H1 (cell line): ENCODE results near the gene PPIP5K1. TPM values are rescaled to one million over a fixed set of nuclear protein-coding genes. Genes with fewer than 3 reads are reported as not detected.

ENCODE experiments used
- CTCF ChIA-PET: fragments of 300-600 bp; sonication (Branson Sonifier 250); formaldehyde crosslinking; loops from one replicate; lab custom pipeline; 2021; ENCODE audit not compliant: partially characterized antibody; lab: Charles Lee
- POLR2A ChIA-PET: fragments of 300-600 bp; sonication (Branson Sonifier 250); formaldehyde crosslinking; loops from one replicate; lab custom pipeline; 2021; ENCODE audit warnings: inconsistent platforms; ENCODE audit not compliant: partially characterized antibody; lab: Charles Lee
- DNase-seq, 2 experiments: peaks; one replicate each; pipeline versions ENCODE4 v3.0.0 to v3.0.0-alpha.2; 2010 to 2022; ENCODE audit warnings: low spot score in 2 of 2, low read depth in 1 of 2, mixed read lengths in 1 of 2
- FAIRE-seq: peaks from 2 replicates; lab custom pipeline; 2011; peaks lifted over from hg19 to GRCh38; lab: Jason Lieb, UNC
- H2AFZ ChIP-seq: 2 replicates; pipeline ENCODE4 v1.8.1; 2012; ENCODE audit warnings: low read length, inconsistent platforms
- H2AK5ac ChIP-seq: 2 replicates; pipeline ENCODE4 v1.6.1; 2013; ENCODE audit warnings: low read depth, low read length
- H2BK120ac ChIP-seq: replicated peaks from 2 replicates; pipeline ENCODE3; 2013; ENCODE audit warnings: low read depth, low read length, inconsistent platforms
- H2BK12ac ChIP-seq: 2 replicates; pipeline ENCODE4 v1.6.1; 2013; ENCODE audit warnings: low read depth, low read length
- H2BK15ac ChIP-seq: 2 replicates; pipeline ENCODE4 v1.6.1; 2013; ENCODE audit warnings: low read length
- H2BK20ac ChIP-seq: 2 replicates; pipeline ENCODE4 v1.6.1; 2013; ENCODE audit warnings: low read length
- H2BK5ac ChIP-seq: 2 replicates; pipeline ENCODE4 v1.6.1; 2013; ENCODE audit warnings: low read depth, low read length
- H3K14ac ChIP-seq: 2 replicates; pipeline ENCODE4 v1.6.1; 2013; ENCODE audit warnings: inconsistent platforms; ENCODE audit not compliant: insufficient read length
- H3K18ac ChIP-seq: 2 replicates; pipeline ENCODE4 v1.6.1; 2013; ENCODE audit warnings: low read length; ENCODE audit errors: extremely low read depth
- H3K23ac ChIP-seq: 2 replicates; pipeline ENCODE4 v1.6.1; 2013; ENCODE audit warnings: inconsistent platforms; ENCODE audit not compliant: insufficient read length
- H3K23me2 ChIP-seq: 2 replicates; pipeline ENCODE4 v1.6.1; 2013; ENCODE audit warnings: low read depth, low read length
- H3K27ac ChIP-seq: 2 replicates; pipeline ENCODE4 v1.6.1; 2011; ENCODE audit warnings: low read depth, low read length, inconsistent platforms
- H3K27me3 ChIP-seq, 4 experiments: replicated peaks in 1 of 4; 1 replicate in 1 of 4; 2 replicates in 3 of 4; pipeline versions ENCODE4 v1.6.1 to v1.8.1; 2011 to 2013; ENCODE audit warnings: low read length in 3 of 4, mild to moderate bottlenecking in 3 of 4, inconsistent platforms in 2 of 4, mixed read lengths in 2 of 4, moderate library complexity in 1 of 4; ENCODE audit not compliant: control insufficient read depth in 3 of 4, insufficient read depth in 3 of 4; ENCODE audit errors: extremely low read depth in 1 of 4
- H3K36me3 ChIP-seq, 4 experiments: 2 replicates each; pipeline versions ENCODE4 v1.6.1 to v1.8.1; 2011 to 2013; ENCODE audit warnings: mild to moderate bottlenecking in 4 of 4, low read length in 3 of 4, moderate library complexity in 2 of 4, control low read depth in 1 of 4, inconsistent platforms in 1 of 4; ENCODE audit not compliant: insufficient read depth in 4 of 4, control insufficient read depth in 2 of 4
- H3K4ac ChIP-seq: replicated peaks from 2 replicates; pipeline ENCODE3; 2013; ENCODE audit warnings: low read length, low read depth, mixed read lengths, inconsistent platforms; ENCODE audit not compliant: insufficient read length
- H3K4me1 ChIP-seq, 4 experiments: replicated peaks in 1 of 4; 1 replicate in 1 of 4; 2 replicates in 3 of 4; pipeline versions ENCODE4 v1.6.1 to v1.8.1; 2011 to 2013; ENCODE audit warnings: low read length in 3 of 4, inconsistent platforms in 2 of 4, mixed read lengths in 1 of 4; ENCODE audit not compliant: insufficient read depth in 4 of 4, control insufficient read depth in 3 of 4
- H3K4me2 ChIP-seq, 2 experiments: 2 replicates each; pipeline versions ENCODE4 v1.6.1 to v1.8.1; 2011 to 2013; ENCODE audit warnings: low read depth in 2 of 2, low read length in 2 of 2, control low read depth in 1 of 2, inconsistent platforms in 1 of 2, mild to moderate bottlenecking in 1 of 2; ENCODE audit not compliant: insufficient read depth in 1 of 2
- H3K4me3 ChIP-seq, 4 experiments: fragments of 200-600, 300-600 bp in 1 of 4; sonication (generic), shearing (Covaris generic), sonication (Bioruptor Twin) in 1 of 4; 2 replicates each; pipeline versions ENCODE4 v1.5.1 to v1.8.1; 2011 to 2016; ENCODE audit warnings: low read length in 4 of 4, low read depth in 3 of 4, control low read depth in 2 of 4, inconsistent platforms in 2 of 4, mild to moderate bottlenecking in 2 of 4, mixed read lengths in 1 of 4, moderate library complexity in 1 of 4; ENCODE audit not compliant: insufficient read depth in 2 of 4; ENCODE audit errors: extremely low read depth in 1 of 4
- H3K56ac ChIP-seq: replicated peaks from 2 replicates; pipeline ENCODE3; 2013; ENCODE audit warnings: low read depth, mild to moderate bottlenecking, mixed read lengths, low read length, inconsistent platforms; ENCODE audit not compliant: insufficient read length
- H3K79me1 ChIP-seq: 2 replicates; pipeline ENCODE4 v1.6.1; 2013; ENCODE audit warnings: low read depth, low read length, control low read depth
- H3K79me2 ChIP-seq, 2 experiments: 2 replicates each; pipeline versions ENCODE4 v1.6.1 to v1.8.1; 2012 to 2013; ENCODE audit warnings: low read length in 2 of 2, mild to moderate bottlenecking in 2 of 2, inconsistent platforms in 1 of 2; ENCODE audit not compliant: insufficient read depth in 2 of 2, control insufficient read depth in 1 of 2
- H3K9ac ChIP-seq, 4 experiments: replicated peaks in 1 of 4; 1 replicate in 1 of 4; 2 replicates in 3 of 4; pipeline versions ENCODE4 v1.6.1 to v1.8.1; 2011 to 2013; ENCODE audit warnings: low read depth in 3 of 4, low read length in 3 of 4, control low read depth in 2 of 4, mild to moderate bottlenecking in 2 of 4, moderate library complexity in 2 of 4, inconsistent platforms in 1 of 4; ENCODE audit errors: extremely low read depth in 1 of 4
- H3K9me3 ChIP-seq, 2 experiments: 2 replicates each; pipeline versions ENCODE4 v1.6.1 to v1.8.1; 2012 to 2013; ENCODE audit warnings: mild to moderate bottlenecking in 2 of 2, moderate library complexity in 2 of 2, control low read depth in 1 of 2, inconsistent platforms in 1 of 2, low read depth in 1 of 2, low read length in 1 of 2, mixed read lengths in 1 of 2; ENCODE audit not compliant: insufficient read depth in 2 of 2
- H4K20me1 ChIP-seq, 2 experiments: replicated peaks in 1 of 2; 2 replicates each; pipeline versions ENCODE3 to v1.8.1; 2011 to 2013; ENCODE audit warnings: inconsistent platforms in 2 of 2, low read length in 2 of 2, mild to moderate bottlenecking in 1 of 2; ENCODE audit not compliant: insufficient read depth in 2 of 2, control insufficient read depth in 1 of 2
- H4K5ac ChIP-seq: 2 replicates; pipeline ENCODE4 v1.6.1; 2013; ENCODE audit warnings: low read length, low read depth, mixed read lengths, inconsistent platforms; ENCODE audit not compliant: insufficient read length
- H4K8ac ChIP-seq: 2 replicates; pipeline ENCODE4 v1.8.0; 2013; ENCODE audit warnings: mild to moderate bottlenecking, moderate library complexity, low read length, inconsistent platforms; ENCODE audit not compliant: insufficient read depth; ENCODE audit errors: extremely low read depth
- H4K91ac ChIP-seq: replicated peaks from 2 replicates; pipeline ENCODE3; 2013; ENCODE audit warnings: low read length, mixed read lengths, inconsistent platforms; ENCODE audit not compliant: insufficient read length
- CREB1 ChIP-seq: IDR thresholded peaks from 2 replicates; pipeline ENCODE4 v1.6.1; 2012; ENCODE audit warnings: inconsistent platforms
- EP300 ChIP-seq, 2 experiments: IDR thresholded peaks; 1 replicate in 1 of 2; 2 replicates in 1 of 2; pipeline ENCODE4 v1.6.1; 2011 to 2012; ENCODE audit warnings: low read depth in 2 of 2, low read length in 2 of 2, mild to moderate bottlenecking in 2 of 2, borderline replicate concordance in 1 of 2, inconsistent platforms in 1 of 2, moderate library complexity in 1 of 2
- GABPA ChIP-seq: IDR thresholded peaks from 2 replicates; pipeline ENCODE4 v1.6.1; 2011; ENCODE audit warnings: mild to moderate bottlenecking, low read length, moderate library complexity, borderline replicate concordance; ENCODE audit not compliant: insufficient read depth
- KDM1A ChIP-seq: fragments of 200-600, 300-600 bp; sonication (generic); IDR thresholded peaks from 2 replicates; pipeline ENCODE4 v1.7.1; 2016; ENCODE audit warnings: mild to moderate bottlenecking, low read length, borderline replicate concordance
- MAFK ChIP-seq: IDR thresholded peaks from 2 replicates; pipeline ENCODE4 v1.6.1; 2012; ENCODE audit warnings: low read depth, mild to moderate bottlenecking, improper control_type of control experiment, low read length
- RFX5 ChIP-seq: IDR thresholded peaks from 2 replicates; pipeline ENCODE4 v1.6.1; 2011; ENCODE audit warnings: low read depth, low read length, improper control_type of control experiment, borderline replicate concordance
- RNF2 ChIP-seq: fragments of 200-900, 300-1000 bp; sonication (generic); IDR thresholded peaks from 2 replicates; pipeline ENCODE4 v1.7.1; 2016; ENCODE audit warnings: borderline replicate concordance, low read depth, mild to moderate bottlenecking, antibody characterized with exemption, low read length; ENCODE audit not compliant: poor library complexity, severe bottlenecking; ENCODE audit errors: missing control alignments
- TAF7 ChIP-seq: optimal IDR thresholded peaks from 2 replicates; pipeline ENCODE3; 2011; ENCODE audit warnings: low read depth, mild to moderate bottlenecking, inconsistent platforms, low read length, moderate library complexity, borderline replicate concordance
- ZNF274 ChIP-seq: IDR thresholded peaks from 2 replicates; pipeline ENCODE4 v1.7.0; 2012; ENCODE audit warnings: low read length, borderline replicate concordance; ENCODE audit errors: extremely low read depth
- WGBS, 2 experiments: shearing (Covaris generic) in 1 of 2; methylation state at CpG; one replicate each; pipeline versions ENCODE4 v1.1.6 to v1.1.7; 2013 to 2015; ENCODE audit warnings: low lambda C conversion rate in 2 of 2, mixed read lengths in 2 of 2, inconsistent platforms in 1 of 2, low coverage in 1 of 2, missing lambda C conversion rate in 1 of 2; ENCODE audit not compliant: insufficient replicate concordance in 2 of 2, insufficient coverage in 1 of 2, insufficient read length in 1 of 2; ENCODE audit errors: extremely low coverage in 1 of 2, missing lambda C conversion rate in 1 of 2; 5-methylcytosine and 5-hydroxymethylcytosine counted together
- polyA plus RNA-seq, 7 experiments: library from polyadenylated mRNA; depleted of rRNA in 3 of 7; stranded (reverse) in 5 of 7; unstranded in 2 of 7; fragments of >200 nt in 5 of 7; fragments of 200-250 nt in 2 of 7; gene quantifications; 1 replicate in 5 of 7; 2 replicates in 1 of 7; 4 replicates in 1 of 7; pipeline versions ENCODE4 v1.2.1 to v1.2.3, GENCODE V29; 2011 to 2013; ENCODE audit warnings: missing spikeins in 2 of 7, mixed read lengths in 2 of 7
- total RNA-seq: library from RNA; stranded (reverse); fragmentation: NEBNext Ultra II Directional; extraction: Animal tissue kit (Norgen Biotek cat#: 25700); gene quantifications from 2 replicates; pipeline ENCODE4 v1.2.1, GENCODE V29; 2021

The PPIP5K1 gene
- total and polyA plus RNA-seq, 2 of the 8 experiments (the other 6 are each of a cell fraction or from before 2014, with no cell fraction given): 18.8 to 22.7 TPM

GRCh38 chr15:43519196-43519595 lies 70.8 kb downstream of the PPIP5K1 start:
- no peak overlapping the region for H3K4ac ChIP-seq
- peak overlapping the region in 1 of 4 experiments; percentile 72; a peak in 1 of 8 replicates for H3K4me3 ChIP-seq
- no peak overlapping the region for H3K14ac ChIP-seq
- H2AFZ ChIP-seq: no peak overlapping the region
- no peak overlapping the region for H4K91ac ChIP-seq
- no peak overlapping the region for H4K5ac ChIP-seq
- WGBS, 2 experiments: 72% methylated on average over 2 of the region's 2 CpGs; no CpG with 5 or more reads in 1 of the 2 experiments
- H3K79me2 ChIP-seq: no peaks in the 10 kb centered on the region
- H2BK120ac ChIP-seq: no peak overlapping the region
- no peak overlapping the region for H2BK20ac ChIP-seq
- H3K36me3 ChIP-seq: no peaks in the 10 kb centered on the region
- no peak overlapping the region for H2AK5ac ChIP-seq
- no peak overlapping the region for H3K56ac ChIP-seq
- no peak overlapping the region for H2BK12ac ChIP-seq
- peaks cover 15% of the 10 kb centered on the region; the same call in 1 of the 2 replicates for H3K23me2 ChIP-seq
- POLR2A ChIA-PET: interaction anchor here (0.7 to 2.3 kb wide), 3 partner anchors 9 to 25 kb away, joined by 4 to 8 read pairs (median 4); no protein-coding TSS in a partner anchor
- no peak overlapping the region for H4K8ac ChIP-seq
- DNase-seq: no peak
- CTCF ChIA-PET: interaction anchor here (2.6 to 3.5 kb wide), 2 partner anchors 8 to 12 kb away, joined by 10 to 15 read pairs; no protein-coding TSS in a partner anchor
- no peak overlapping the region for H3K18ac ChIP-seq
- TF ChIP-seq MAFK: no peak
- TF ChIP-seq RNF2: no peak
- no peak for TF ChIP-seq ZNF274
- TF ChIP-seq CREB1: no peak
- TF ChIP-seq EP300 (IDR thresholded peaks at IDR 0.05; ENCODE audit: borderline replicate concordance in 1 of 2, low read depth in 2 of 2, low read length in 2 of 2): no peak
- no peak for TF ChIP-seq KDM1A
- no peak for TF ChIP-seq TAF7
- no peak for TF ChIP-seq GABPA
- no peak for TF ChIP-seq RFX5
- TF ChIP-seq, all 59 proteins: peak for 0
- no peaks in the 10 kb centered on the region for H4K20me1 ChIP-seq
- H3K79me1 ChIP-seq: no peaks in the 10 kb centered on the region
- H2BK15ac ChIP-seq: no peak overlapping the region
- H3K4me1 ChIP-seq: peaks cover 9 to 21% (median 13%) of the 10 kb centered on the region in 4 experiments; a peak in 6 of 7 replicates
- no peak overlapping the region for H3K27ac ChIP-seq
- no peaks in the 10 kb centered on the region for H3K9me3 ChIP-seq
- no peak overlapping the region for H3K9ac ChIP-seq
- peak overlapping the region in 1 of 2 experiments; percentile 78; a peak in 2 of 4 replicates for H3K4me2 ChIP-seq
- no peak overlapping the region for H3K23ac ChIP-seq
- FAIRE-seq: no peak
- H3K27me3 ChIP-seq: peaks cover 0 to 33% (median 25%) of the 10 kb centered on the region in 4 experiments; a peak in 6 of 7 replicates
- H2BK5ac ChIP-seq: no peak overlapping the region
